Stimulated activated CD8-positive, alpha-beta memory T cell treated with anti-CD3 and anti-CD28 coated beads, Interleukin-12 subunit alpha, Interleukin-12 subunit beta, amount 100 ng/mL, for 24 hours (primary cell): ENCODE data around the gene MRPL23.
"Not testable (repeated sequence)": the region's sequence is repeated elsewhere in the genome, so short reads cannot be mapped to it uniquely, and the experiment has no call there.

Experiments used
- DNase-seq: peaks from one replicate; pipeline ENCODE4 v3.0.0-alpha.2; 2020; ENCODE audit errors: extremely low read depth

The MRPL23 gene

DNA sequence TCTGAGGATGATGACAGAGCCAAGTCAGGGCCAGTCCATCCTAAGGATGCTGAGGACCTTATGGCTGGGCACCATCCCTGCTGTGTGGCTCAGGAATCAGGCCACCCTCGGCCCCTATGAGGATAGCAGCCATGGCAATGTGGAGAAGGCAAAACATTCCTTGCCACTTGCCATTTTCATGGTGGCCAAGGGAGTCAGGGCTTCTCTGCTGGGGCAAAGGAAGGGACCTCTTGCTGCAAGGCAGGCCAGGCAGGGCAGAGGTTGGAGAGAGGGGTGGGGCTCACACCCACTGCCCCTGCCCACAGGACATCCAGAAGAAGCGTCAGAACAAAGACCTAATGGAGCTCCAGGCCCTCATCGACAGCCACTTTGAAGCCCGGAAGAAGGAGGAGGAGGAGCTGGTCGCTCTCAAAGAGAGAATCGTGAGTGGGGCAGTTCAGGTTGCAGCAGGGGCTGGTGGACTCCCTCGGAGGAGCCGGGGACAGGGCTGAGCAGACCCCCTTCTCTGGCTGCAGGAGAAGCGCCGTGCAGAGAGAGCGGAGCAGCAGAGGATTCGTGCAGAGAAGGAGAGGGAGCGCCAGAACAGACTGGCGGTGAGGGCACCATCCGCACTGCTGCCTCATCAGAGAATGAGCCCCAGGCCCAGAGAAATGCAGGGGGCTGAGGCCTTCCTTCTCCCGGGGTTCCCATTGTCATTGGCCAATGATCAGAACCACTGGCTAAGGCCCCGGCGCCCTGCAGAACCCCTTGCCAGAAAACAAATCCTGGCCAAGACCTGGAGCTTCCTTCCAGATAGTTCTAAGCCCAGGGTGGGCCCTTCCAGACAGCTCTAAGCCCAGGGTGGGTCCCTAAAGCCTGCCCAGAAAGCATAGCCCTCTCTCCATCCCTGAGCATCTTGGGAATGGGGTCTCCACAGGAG lies 13.5 kb upstream of the MRPL23 start:
- DNase-seq: no peak

DNA sequence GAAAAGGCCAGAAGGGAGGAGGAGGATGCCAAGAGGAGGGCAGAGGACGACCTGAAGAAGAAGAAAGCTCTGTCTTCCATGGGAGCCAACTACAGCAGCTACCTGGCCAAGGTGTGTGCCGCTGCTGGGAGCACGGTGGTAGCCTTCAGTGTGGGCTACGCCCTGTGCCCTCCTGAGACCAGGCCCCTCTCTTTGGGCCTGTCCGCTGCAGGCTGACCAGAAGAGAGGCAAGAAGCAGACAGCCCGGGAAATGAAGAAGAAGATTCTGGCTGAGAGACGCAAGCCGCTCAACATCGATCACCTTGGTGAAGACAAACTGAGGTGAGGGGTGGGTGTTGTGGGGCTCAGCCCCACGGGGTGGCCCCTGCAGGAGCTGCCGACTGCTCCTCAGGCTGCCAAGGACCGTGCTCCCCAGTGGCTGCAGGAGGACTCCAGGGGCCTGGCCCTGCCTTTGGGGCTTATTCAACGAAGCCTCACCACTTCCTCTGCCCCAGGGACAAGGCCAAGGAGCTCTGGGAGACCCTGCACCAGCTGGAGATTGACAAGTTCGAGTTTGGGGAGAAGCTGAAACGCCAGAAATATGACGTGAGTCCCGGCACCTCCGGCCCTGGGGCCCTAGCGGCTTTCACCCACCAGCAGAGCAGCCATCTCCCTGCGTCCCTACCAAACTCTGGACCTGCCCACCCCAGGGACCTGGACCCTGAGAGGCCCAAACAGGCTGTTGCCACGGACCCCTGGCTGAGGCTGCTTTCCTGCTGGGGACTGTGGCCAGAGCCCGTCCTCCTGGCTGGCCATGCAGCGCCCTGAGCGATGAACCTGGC lies 12.6 kb upstream of the MRPL23 start:
- DNase-seq: no peak

DNA sequence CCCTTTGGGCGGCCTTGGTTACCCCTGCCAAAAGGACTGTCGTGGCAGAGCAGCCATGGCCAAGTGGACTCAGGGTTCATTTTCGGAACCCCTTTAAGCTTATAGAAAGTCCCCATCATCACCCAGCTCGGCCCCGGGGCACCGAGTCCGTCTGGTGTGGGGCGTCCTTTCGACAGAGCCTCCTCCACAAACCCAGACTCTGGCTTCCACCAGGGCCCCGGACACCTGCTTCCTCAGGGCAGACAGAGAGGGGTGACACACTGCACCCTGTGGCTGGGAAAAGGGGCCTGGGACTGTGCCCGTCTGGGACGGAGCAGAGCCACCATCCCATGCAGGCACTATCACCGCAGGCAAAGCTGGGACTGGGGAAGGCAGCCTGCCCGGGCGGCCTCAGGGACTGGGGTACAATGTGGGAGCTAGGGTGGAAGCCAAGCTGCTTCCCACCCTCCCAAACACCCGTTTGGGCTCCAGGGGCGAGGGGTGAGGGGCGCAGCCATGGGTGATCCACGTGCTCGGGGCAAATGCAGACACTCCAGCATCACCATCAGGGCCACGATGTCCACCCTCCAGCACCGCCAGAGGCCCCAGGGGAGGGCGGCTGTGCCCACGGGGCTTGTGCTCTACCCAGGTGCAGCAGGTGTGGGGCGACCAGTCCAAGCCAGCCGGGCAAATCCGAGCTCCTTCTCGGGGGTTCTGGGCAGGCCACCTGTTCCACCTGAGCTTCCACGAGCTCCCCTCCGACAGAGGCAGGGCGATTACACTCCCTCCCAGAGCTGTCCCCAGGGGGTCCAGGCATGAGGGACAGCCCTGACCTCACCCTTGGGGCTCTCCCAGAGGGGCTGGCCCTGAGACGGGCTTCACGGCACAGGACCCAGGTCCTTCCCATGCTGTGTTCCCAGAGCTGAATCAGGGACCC lies 11.7 kb upstream of the MRPL23 start:
- DNase-seq: no peak

DNA sequence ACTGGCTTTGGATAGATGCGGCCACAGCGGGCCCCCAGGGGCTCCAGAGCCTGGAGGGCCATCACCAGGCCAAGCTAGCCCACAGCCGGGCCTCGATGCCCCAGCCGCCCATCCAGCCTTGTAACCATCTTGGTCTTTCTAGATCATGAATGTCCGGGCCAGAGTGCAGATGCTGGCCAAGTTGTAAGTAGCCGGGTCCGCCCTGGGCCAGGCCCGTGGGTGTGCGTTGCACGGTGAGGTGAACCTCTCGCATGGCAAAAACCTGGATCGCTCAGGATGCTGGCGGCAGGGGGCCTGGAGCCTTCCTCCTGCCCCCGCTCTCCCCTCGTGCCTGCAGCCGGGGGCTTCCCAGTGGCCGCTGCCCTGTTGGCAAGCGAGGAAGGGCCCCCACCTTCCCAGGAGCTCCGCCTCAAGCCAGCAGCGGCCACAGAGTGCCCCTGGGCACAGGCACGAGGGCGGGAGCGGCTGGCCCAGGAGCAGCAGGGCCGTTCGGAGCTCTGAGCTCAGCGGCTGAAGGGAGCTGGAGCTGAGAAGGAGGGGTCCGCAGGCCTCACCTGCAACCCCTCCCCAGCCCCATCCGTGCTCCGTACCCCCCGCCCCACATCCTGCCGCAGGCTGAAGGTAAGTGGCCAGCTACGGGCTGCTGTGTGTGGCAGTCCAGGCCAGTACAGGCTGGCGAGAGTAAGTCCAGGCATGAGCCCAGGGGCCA lies 10.9 kb upstream of the MRPL23 start:
- DNase-seq: no peak

DNA sequence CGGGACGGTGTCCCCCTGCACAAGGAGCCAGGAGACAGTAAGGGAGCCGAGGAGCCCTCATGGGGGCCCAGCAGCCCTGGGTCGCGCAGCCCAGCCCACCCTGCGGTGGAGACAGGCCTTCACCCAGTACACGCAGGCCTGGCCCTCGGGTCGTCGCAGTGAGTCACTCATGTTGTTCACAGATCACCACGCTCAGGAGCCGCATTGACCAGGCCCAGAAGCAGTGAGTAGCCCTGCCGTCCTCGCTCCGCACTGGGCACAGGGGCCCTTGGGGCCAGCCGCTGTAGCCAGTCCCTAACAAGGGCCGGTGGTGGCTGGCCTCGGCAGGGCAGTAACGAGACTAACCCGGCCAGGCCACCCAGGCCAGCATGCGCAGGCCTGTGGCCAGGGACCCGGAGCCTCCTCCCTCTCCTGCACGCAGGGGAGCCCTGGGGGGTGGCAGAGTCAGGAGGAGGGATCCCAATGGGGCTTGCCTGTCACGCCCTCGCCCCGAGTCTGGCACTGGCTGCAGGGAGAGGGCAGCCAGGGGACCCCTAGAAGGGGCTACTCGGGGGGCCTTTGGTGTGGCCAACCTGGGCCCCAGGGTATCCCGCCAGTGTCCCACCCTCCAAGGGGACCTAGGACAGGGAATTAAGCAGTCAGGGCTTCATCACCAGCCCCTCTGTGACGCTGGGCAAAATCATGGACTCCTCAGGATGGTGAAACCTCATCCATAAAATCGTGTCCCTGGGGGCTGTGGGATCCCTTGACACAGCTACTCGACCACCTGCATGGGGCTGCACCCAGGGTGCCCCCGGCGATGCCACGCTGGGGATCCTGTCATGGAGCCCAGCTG lies 10.1 kb upstream of the MRPL23 start:
- DNase-seq: no peak

DNA sequence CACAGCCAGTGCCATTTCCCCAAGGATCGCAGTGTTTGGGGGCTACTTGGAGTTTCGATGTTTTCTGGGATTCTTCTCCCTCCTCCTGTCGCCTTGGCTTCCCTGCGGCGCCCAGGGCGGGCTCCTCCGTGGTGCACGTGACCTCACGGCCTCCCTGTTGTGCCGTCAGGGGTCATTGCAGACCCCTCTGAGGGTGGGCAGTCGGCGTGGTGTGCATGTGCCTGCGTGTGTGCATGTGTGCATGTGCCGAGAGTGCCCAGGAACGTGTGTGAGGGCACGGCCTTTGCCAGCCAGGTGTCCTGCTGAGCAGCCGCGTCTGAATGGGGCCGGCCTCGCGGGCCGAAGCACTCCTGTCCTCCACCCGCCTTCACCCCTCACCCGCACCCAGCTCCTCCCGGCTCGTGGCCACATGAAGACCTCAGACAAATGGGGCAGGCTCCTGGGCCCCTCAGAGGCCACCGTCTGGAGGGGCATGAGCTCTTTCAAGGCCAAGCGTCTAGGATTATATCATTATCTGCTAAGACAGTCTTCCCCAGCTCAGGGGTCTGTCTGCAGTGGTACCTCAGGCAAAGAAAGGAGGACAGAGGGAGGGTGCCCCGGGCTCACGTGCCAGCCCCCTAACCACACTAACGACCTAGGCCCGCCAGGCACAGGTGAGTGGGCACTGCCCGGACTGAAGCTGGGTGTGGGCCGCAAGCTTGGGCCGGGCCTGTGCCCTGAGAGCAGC lies 9.4 kb upstream of the MRPL23 start:
- no peak for DNase-seq

DNA sequence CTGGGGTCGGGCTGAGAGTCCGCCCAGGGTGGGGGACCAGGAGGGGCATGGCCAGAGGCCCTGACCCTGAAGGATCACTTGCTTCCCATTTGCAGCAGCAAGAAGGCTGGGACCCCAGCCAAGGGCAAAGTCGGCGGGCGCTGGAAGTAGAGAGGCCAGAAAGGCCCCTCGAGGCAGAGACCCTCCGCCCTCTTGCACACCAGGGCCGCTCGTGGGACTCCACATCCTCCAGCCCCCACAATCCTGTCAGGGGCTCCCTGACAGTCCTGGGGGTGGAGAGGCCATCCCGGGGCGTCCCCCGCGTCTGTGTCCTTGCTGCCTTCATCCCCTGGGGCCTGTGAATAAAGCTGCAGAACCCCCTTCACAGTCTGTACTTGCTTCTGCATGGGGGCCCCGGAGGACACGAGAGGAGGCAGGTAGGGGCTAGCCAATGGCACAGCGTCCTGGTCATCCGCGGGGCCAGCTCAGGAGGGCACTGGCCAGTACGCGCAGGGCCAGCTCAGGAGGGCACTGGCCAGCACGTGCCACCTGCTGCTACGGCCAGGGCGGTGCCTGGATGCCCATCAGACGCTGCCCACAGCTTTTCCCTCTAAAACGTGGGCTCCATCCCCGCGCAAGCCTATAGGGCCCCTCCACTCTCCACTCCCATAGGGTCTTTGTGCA lies 8.7 kb upstream of the MRPL23 start:
- no peak for DNase-seq

DNA sequence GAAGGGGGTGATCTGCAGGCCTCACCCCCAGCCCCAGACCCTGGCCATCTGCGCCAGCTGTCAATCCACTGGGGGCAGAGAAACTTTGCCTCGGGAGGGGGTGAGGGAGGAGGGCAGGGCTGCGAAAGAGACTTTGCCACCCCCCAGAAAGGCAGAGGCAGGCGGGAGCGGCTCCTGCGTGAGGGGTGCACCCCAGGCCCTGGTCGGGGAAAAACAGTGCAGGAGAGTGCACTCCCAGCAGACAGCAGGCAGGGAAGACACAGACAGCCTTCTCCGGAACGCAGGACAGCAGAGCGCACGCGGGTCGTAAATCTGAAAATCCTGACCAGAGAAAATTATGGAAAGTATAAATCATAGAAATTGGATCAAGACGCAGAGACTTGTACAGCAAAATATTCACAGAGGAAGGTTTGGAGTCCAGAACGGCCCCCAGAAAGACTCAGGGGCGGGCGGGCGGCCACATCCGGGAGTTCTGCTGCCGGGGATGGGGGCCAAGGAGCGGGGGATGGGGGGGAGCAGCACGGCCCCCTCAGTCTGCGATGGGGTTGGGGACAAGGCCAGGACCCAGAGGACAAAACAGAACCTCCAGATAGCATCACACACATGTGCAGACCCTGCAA lies 8.0 kb upstream of the MRPL23 start:
- no peak for DNase-seq

DNA sequence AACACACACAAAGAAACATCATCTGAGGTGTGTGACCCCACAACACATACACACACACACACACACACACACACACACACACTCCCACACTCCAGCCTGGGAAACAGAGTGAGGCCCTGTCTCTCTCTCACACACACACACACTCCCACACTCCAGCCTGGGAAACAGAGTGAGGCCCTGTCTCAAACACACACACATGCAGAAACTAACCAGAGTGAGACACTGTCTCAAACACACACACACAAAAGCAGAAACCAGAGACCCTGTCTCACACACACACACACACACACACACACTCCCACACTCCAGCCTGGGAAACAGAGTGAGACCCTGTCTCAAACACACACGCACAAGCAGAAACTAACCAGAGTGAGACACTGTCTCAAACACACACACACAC lies 7.3 kb upstream of the MRPL23 start:
- not testable (repeated sequence) for DNase-seq

DNA sequence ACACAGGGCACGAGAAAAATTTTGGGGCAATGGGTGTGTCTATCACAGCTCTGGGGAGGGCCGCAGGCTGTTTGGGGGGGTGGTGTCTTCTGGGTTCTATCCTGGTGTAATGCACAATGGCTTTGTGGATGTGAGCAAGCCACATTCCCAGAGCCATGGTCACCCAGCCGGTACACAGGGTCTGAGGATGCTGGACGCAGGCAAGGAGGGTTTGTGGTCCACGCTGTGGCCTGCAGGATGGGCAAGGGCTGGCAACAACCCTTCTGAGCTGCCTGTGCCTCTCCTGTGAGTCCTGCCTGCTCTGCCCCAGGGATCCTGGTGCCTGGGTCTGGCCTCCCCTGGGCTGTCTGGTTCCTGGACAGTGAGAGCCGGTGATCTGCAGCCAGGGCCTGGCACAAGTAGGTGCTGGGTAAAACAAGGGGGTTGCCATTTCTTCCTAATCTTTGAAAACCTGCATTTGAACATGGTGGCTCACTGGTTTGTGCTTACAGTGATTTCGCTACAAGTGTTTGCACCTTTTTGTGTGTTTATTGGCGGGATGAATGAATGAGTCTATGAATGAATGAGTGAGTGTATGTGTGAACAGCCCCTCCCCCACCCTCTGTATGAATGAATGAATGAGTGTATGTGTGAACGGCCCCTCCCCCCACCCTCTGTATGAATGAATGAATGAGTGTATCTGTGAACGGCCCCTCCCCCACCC lies 4.4 kb upstream of the MRPL23 start:
- DNase-seq: no peak

DNA sequence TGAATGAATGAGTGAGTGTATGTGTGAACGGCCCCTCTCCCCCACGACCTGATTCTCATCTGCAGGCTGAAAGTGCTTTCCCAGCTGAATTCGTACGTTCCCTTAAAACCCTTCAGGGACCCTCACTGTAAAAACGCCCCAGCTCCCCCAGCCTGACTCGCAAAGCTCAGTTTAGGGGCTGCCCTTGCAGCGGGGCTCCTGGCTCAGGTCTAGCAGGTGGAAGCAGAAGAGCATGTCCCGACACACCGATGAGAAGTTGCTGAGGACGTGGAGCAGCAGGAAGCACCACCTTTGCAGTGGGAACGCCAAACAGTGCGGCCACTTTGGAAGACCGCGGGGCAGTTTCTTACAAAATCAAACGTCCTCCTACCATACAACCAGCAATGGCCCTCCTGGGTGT lies 3.6 kb upstream of the MRPL23 start:
- DNase-seq: no peak

DNA sequence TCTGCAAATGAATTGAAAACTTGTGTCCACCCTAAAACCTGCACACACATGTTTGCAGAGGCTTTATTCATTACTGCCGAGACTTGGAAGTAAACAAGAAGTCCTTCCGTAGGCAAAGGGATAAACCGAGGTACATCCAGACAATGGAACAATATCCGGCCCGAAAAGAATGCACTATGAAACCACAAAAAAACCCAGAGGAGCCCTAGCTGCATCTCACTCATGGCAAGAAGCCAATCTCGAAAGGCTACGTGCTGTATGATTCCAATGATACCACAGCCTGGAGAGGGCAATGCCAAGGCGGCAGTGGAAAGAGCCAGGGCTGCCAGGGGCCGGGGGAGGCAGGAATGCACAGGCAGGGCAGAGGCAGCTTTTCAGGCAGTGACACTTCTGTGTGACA lies 3.2 kb upstream of the MRPL23 start:
- no peak for DNase-seq

DNA sequence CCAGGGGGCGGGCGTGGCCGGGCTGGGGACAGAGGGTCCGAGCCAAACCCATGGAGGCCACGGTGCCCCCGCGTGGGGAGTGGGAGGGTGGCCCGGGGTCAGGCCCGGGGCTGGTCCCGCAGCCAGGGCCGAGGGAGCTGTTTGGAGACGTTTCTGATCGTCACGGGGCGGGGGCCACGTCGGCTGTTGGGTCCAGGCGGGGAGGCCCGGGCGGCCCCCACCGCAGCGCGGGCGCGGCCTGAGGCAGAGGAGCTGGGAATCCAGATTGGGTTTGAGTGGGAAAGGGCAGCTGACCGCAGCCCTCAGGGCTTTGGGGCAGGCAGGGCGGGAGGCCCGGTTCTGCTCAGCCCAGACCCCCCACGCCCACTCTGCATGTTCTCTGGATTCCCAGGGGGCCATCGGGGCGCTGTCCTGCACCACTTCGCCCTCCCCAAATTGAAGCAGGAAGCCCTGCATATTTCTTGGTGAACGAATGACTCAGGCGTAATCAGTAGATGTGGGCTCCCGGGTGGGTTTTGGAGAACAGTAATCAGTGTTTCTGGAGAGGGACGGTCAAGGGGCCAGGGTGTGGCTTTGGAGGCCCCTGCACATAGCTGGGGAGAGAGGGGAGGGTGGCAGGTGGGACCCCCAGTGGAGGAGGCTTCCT lies 583 bp downstream of the MRPL23 start:
- no peak for DNase-seq

DNA sequence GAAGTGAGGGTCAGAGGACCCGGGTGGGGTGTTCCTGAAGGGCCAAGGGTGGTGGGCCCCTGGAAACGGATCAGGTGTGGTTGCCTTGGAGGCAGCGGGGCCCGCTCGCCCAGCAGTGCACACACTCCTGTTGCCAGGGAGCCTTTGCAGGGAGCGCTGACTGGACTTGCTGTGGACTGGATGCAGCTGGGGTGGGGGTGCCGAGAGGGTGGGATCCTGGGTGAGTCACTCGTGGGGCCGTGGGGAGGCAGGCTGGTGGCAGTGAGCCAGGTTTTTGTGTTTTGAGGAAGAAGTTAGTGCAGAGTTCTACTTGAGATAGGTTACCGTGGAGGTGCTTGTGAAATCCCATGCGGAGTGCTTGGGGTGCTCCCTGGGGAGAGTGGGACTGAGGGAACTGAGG lies 1.3 kb downstream of the MRPL23 start:
- no peak for DNase-seq

DNA sequence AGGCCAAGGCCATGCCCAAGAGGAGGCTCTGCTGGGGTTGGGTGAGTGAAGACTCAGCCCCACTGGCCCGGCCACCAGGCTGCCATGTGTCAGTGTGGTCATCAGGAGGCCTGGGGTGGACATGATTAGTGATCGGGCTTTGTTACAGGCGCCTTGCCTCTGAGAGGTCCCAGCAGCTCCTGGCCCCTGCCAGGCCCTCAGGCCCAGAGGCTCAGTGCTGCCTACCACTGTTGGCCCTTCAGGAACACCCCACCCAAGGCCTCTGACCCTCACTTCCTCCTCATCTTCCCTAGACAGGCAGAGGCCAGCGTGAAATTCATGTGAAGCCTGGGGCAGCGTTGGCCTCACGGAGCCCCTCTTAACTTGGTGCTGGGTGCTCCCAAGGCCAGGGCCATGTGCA lies 2.2 kb downstream of the MRPL23 start:
- no peak for DNase-seq

DNA sequence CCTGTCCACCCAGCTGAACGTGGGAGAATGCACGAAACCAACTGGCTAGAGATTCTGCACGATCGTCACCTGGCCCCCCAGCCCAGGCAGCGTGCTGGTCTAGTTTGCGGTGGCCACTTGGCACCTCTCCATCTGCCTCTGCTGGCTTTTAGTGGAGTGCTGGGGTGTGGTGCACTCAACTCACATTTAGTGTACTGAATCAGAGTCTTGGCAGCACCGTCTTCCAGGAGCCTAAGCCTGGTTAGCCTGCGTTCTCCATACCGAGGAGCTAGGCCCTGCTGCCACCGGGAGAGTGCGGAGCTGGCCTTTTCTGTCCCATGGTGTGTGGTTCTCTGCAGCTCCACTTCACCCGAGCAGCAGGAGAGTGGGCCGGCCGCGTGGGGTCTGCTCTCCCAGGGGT lies 2.8 kb downstream of the MRPL23 start:
- DNase-seq: no peak

DNA sequence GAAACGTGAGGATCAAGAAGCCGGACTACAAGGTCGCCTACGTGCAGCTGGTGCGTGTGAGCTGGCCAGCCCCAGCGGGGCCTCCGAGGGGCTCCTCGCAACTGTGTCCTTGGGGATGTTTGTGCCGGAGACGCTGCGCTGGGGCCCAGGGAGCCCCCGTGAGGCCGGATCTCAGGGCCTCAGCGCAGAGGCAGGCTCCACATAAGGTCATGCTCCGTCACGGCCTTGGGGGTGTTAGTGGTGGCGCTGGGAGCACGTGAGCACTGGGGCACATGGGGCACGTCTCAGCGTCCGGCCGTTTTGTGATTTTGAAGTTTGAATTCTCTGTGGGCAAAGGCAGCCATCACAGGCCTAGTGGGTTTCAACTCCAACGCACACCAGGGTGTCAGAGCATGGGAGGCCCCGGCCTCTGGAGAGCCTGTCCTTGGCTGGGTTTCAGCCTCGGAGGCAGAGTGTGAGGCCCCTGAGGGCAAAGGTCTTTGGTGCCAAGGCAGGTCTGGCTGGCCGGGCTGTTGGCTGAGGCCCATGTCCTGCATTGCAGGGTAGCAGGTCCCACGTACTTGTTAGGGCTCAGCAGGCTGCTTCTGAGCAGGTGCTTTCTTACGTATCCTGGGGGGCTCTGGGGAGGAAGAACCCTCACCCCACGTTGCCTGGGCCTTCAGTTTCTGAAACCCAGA lies 5.8 kb downstream of the MRPL23 start:
- DNase-seq: no peak
